Right ventricle myocardium superior (tissue), 1 donor: ENCODE results near the gene SPATA46. TPM values are rescaled to one million over a fixed set of nuclear protein-coding genes. Genes with fewer than 3 reads are reported as not detected.
A peak's percentile ranks its signal among the peaks of the same experiment; 100 is the strongest.

Experiments used
- ATAC-seq: fragments of 200-7000 bp; cut with Tn5 transposase; one replicate; pipeline ENCODE4 v1.9.1; 2020; ENCODE audit warnings: mild to moderate bottlenecking; ENCODE audit not compliant: poor library complexity
- DNase-seq: peaks from one replicate; pipeline ENCODE4 v3.0.0-alpha.2; 2020
- intact Hi-C: fragments of 100-400 bp; cut with DNase I; formaldehyde crosslinking; loops from one replicate; pipeline ENCODE4 v1.11.2; 2022
- microRNA-seq: library from miRNA; unstranded; fragments of <30 nt; microRNA quantifications from one replicate; pipeline ENCODE4 v1.2.0, GENCODE V29; 2020
- total RNA-seq: library from RNA; stranded (reverse); fragmentation: NEBNext Ultra II Directional; extraction: Animal tissue kit (Norgen Biotek cat#: 25700); gene quantifications from one replicate; pipeline ENCODE4 v1.2.1, GENCODE V29; 2021
- donor health status: DM: no; HTN: yes; CAD: no; lungs with severe emphysema.

The SPATA46 gene
- total RNA-seq, 1 donor from 2014 or later: not detected

DNA sequence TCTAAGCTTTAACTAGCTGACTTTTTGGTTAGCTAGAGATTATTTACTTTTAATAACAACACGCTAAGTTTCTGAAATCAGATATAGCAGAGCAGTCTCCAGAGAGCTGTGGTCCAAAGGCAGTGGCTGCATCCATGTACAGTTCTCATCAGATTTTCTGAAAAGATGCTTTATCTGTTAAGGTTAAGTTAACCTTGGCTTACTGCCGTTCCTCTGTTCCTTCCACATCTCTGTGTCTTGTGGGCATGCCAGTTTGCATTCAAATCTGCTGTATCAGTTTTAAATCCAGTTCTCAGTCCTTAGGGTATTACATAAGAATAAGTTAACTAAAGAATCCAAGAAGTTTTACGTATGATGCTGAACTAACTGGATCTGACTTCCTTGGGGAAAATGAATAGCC, 46.8 kb downstream of the SPATA46 start:
- intact Hi-C loops: no loop called here
- no peak for ATAC-seq
- DNase-seq: no peak

DNA sequence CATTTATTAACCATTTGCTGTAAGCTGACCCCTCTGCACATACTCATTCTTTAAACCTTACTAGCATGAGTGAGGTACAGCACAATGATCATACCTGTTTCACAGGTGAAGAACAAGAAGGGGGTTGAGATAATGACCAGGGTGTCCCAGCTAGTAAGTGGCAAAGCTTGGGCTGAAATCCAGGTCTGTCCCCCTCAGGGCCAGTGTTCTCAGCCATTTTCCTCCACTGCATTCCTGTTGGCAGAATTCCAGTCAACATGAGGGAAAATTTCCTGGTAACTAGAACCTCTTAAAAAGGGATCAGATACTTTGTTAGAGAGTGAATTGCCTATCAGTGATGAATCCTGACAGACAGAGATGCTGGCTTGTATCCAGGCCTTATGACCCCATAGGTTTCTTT, 48.1 kb downstream of the SPATA46 start:
- ATAC-seq (no peak), DNase-seq (no peak)
- intact Hi-C loops: no loop called here

DNA sequence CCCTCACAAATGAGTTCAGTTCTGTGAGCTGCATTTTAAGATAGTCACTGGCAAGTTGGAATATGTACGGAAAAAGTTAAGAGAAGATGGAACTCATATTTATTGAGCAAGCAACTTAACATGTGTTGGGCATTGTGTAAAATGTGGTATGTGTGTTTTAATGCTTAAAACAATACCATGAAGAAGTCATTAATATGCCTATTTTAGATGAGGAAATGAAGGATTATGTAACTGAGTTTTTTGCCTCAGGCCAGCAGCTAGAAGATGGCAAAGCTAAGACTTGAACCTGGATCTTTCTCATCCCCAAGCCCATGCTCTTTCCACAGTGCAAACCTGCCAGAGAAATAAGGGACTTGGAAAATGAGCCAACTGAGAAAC, 48.9 kb downstream of the SPATA46 start:
- no peak for ATAC-seq
- DNase-seq: no peak
- intact Hi-C loops: no loop called here

DNA sequence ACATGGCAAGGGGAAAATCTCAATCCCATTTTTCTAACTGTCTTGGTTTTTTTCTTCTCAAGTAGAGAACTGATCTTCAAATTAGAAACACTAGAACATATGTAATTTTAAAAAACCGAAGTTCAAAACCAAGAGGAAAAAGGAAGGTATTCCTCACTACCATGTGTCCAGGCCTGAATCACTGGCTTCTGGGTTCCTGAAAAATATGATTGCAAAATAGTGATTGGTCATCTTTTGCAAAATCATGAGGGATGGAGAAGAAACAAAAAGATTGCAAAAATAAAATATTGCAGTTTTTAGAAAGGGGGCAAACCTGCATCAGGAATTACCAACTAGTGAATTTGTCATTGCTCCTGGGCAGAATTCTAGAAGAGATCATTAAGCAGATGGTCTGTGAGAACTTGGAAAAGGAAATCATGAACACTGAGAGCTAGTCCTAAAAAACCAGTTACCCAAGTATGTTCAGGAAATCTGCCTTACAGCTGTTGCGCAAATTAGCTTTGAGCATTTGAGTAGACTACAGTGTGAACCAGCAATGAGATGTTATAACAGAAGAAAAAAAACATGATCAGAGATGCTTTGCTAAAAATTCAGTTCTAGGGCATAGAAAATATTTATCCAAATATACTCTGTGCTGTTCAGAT, 49.4 kb downstream of the SPATA46 start:
- intact Hi-C loops: no loop called here
- DNase-seq: no peak
- ATAC-seq: no peak

DNA sequence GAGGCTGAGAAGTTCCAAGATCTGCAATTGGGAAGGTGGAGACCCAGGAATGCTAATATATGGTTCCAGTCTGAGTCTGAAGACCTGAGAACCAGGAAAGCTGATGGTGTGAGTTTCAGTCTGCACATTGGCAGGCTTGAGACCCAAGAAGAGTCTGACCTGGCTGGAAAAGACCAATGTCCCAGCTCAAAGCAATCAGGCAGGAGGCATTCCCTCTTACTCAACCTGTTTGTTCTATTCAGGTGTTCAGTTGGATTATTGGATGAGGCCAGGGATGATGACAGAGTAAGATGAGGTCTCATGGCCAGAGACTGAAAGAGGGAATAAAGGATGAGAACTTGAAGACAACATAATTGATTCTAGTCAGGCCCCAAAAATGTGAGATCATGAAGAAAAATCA, 50.1 kb downstream of the SPATA46 start:
- intact Hi-C loops: no loop called here
- ATAC-seq (no peak), DNase-seq (no peak)

DNA sequence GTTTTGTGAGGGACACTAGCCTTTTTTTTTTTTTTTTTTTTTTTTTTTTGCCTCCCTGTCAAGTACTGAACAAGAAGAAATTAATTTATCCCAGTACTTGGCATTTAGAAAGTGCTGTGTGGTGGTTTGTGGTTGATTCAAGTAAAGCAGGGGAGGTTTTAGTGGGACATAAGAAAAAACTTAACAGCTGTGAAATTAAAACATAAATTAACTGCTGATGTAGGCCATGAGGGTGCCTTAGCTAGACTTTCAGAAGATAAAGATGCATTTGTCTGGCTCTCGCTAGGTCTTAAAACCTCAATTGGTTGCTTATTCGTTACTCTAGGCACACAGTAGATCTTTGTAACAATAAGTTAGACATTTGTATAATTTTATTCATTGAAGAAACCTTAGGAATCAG, 52.3 kb downstream of the SPATA46 start:
- DNase-seq (no peak), ATAC-seq (no peak)
- intact Hi-C loops: no loop called here

Small RNA genes lying within 50 kb of the gene (microRNA-seq; reads per million reads assigned to microRNA genes)
- gene MIR556: 10.7 reads per million, percentile 27 among the genes with 10 or more reads in this experiment

Other genes starting within 250 kb of the SPATA46 start
- 5.3 TPM for gene C1orf226, start 4.9 kb upstream of the SPATA46 start, total RNA-seq
- 0.16 TPM for gene SH2D1B, start 35.3 kb upstream of the SPATA46 start, total RNA-seq
- 18.6 TPM for gene UHMK1, start 121.0 kb upstream of the SPATA46 start, total RNA-seq
- gene UAP1, start 184.9 kb upstream of the SPATA46 start, total RNA-seq: 27.4 TPM